B cell (primary cell): ENCODE measurements around the gene IFT74. TPM values are rescaled to one million over a fixed set of nuclear protein-coding genes. Genes with fewer than 3 reads are reported as not detected.

Source experiments
- ATAC-seq: fragments of 200-7000 bp; cut with Tn5 transposase; one replicate; pipeline ENCODE4 v1.10.0; 2021; ENCODE audit warnings: low read depth, mild to moderate bottlenecking, moderate number of reproducible peaks, moderate library complexity
- CTCF ChIA-PET: fragments of 350-600 bp; sonication (Branson Sonifier 250); formaldehyde crosslinking; loops from one replicate; lab custom pipeline; 2021; ENCODE audit warnings: antibody characterized with exemption, inconsistent platforms; lab: Charles Lee
- POLR2A ChIA-PET: fragments of 350-600 bp; sonication (Branson Sonifier 250); formaldehyde crosslinking; loops from one replicate; lab custom pipeline; 2021; ENCODE audit warnings: antibody characterized with exemption; lab: Charles Lee
- DNase-seq: peaks from one replicate; pipeline ENCODE4 v3.0.0; 2013
- H2AFZ ChIP-seq: 2 replicates; pipeline ENCODE4 v1.6.1; 2012; ENCODE audit warnings: mild to moderate bottlenecking, low read depth, low read length; ENCODE audit not compliant: insufficient read depth, poor library complexity, severe bottlenecking
- H3K27ac ChIP-seq, 2 donors: 1 replicate in 1 of 2; 2 replicates in 1 of 2; pipeline ENCODE4 v1.5.1; 2012 to 2013; ENCODE audit warnings: low read length in 2 of 2, mild to moderate bottlenecking in 2 of 2, moderate library complexity in 1 of 2
- H3K27me3 ChIP-seq, 4 experiments: fragments of 200-600 bp in 1 of 4; sonication (generic) in 1 of 4; replicated peaks in 1 of 4; 1 replicate in 2 of 4; 2 replicates in 2 of 4; pipeline versions ENCODE4 v1.6.1 to v1.7.0; 2013 to 2016; ENCODE audit warnings: low read length in 3 of 4, mild to moderate bottlenecking in 2 of 4, mixed read lengths in 1 of 4, moderate library complexity in 1 of 4; ENCODE audit not compliant: insufficient read depth in 4 of 4, control insufficient read depth in 3 of 4; ENCODE audit errors: control extremely low read depth in 1 of 4
- H3K36me3 ChIP-seq, 2 experiments: replicated peaks in 1 of 2; 1 replicate in 1 of 2; 2 replicates in 1 of 2; pipeline versions ENCODE4 v1.6.1 to v1.7.1; 2013; ENCODE audit warnings: low read length in 1 of 2; ENCODE audit not compliant: insufficient read depth in 2 of 2, control insufficient read depth in 1 of 2; ENCODE audit errors: control extremely low read depth in 1 of 2, extremely low read depth in 1 of 2
- H3K4me1 ChIP-seq, 2 donors: fragments of 200-600 bp in 1 of 2; sonication (generic) in 1 of 2; 1 replicate in 1 of 2; 2 replicates in 1 of 2; pipeline versions ENCODE4 v1.5.1 to v1.6.1; 2013 to 2017; ENCODE audit warnings: low read length in 2 of 2; ENCODE audit not compliant: control insufficient read depth in 2 of 2, insufficient read depth in 2 of 2
- H3K4me2 ChIP-seq: replicated peaks from 2 replicates; pipeline ENCODE3; 2012; ENCODE audit warnings: mild to moderate bottlenecking, low read depth, low read length; ENCODE audit not compliant: poor library complexity, severe bottlenecking
- H3K4me3 ChIP-seq, 5 experiments: fragments of 200-600 bp in 1 of 5; sonication (generic) in 1 of 5; 1 replicate in 3 of 5; 2 replicates in 2 of 5; pipeline versions ENCODE4 v1.5.1 to v1.7.0; 2011 to 2016; ENCODE audit warnings: low read length in 4 of 5, mild to moderate bottlenecking in 4 of 5, low read depth in 2 of 5, control low read depth in 1 of 5, moderate library complexity in 1 of 5; ENCODE audit not compliant: insufficient read depth in 1 of 5; ENCODE audit errors: control extremely low read depth in 1 of 5, extremely low read depth in 1 of 5
- H3K79me2 ChIP-seq: fragments of 200-600 bp; sonication (generic); one replicate; pipeline ENCODE4 v1.6.0; 2016; ENCODE audit warnings: low read length; ENCODE audit not compliant: control insufficient read depth, insufficient read depth
- H3K9ac ChIP-seq: fragments of 200-600 bp; sonication (generic); 2 replicates; pipeline ENCODE4 v1.6.1; 2017; ENCODE audit warnings: mild to moderate bottlenecking, low read length, moderate library complexity
- H3K9me3 ChIP-seq, 3 donors: one replicate each; pipeline versions ENCODE4 v1.6.1 to v1.7.1; 2013; ENCODE audit warnings: low read length in 2 of 3; ENCODE audit not compliant: control insufficient read depth in 2 of 3, insufficient read depth in 1 of 3; ENCODE audit errors: control extremely low read depth in 1 of 3
- H4K20me1 ChIP-seq: 2 replicates; pipeline ENCODE4 v1.6.0; 2012; ENCODE audit warnings: mild to moderate bottlenecking, low read length; ENCODE audit not compliant: insufficient read depth, control insufficient read depth, poor library complexity, severe bottlenecking
- H3K27ac Mint-ChIP-seq: one replicate; pipeline ENCODE4 v1.8.0; 2021; ENCODE audit warnings: mixed read lengths
- H3K27me3 Mint-ChIP-seq: one replicate; pipeline ENCODE4 v1.8.0; 2021; ENCODE audit warnings: mixed read lengths
- H3K4me1 Mint-ChIP-seq: one replicate; pipeline ENCODE4 v1.8.0; 2021; ENCODE audit warnings: mixed read lengths
- H3K4me3 Mint-ChIP-seq: one replicate; pipeline ENCODE4 v1.8.0; 2021; ENCODE audit warnings: mixed read lengths
- H3K9me3 Mint-ChIP-seq: one replicate; pipeline ENCODE4 v1.8.0; 2022; ENCODE audit warnings: mixed read lengths; ENCODE audit not compliant: insufficient read depth
- EZH2 ChIP-seq: IDR thresholded peaks from 2 replicates; pipeline ENCODE4 v1.6.1; 2012; ENCODE audit warnings: borderline replicate concordance, low read depth, mild to moderate bottlenecking, moderate library complexity, low read length; ENCODE audit not compliant: insufficient read depth, poor library complexity, severe bottlenecking
- WGBS: methylation state at CpG from one replicate; pipeline ENCODE4 v1.1.5; 2013; ENCODE audit warnings: missing lambda C conversion rate; ENCODE audit not compliant: insufficient coverage; 5-methylcytosine and 5-hydroxymethylcytosine counted together
- intact Hi-C: fragments of 100-400 bp; cut with micrococcal nuclease; formaldehyde crosslinking; loops from one replicate; pipeline ENCODE4 v1.10.0; 2022
- polyA plus RNA-seq: library from polyadenylated mRNA; depleted of rRNA; stranded (reverse); fragments of >200 nt; gene quantifications from 2 replicates; pipeline ENCODE4 v1.2.3, GENCODE V29; 2012
- total RNA-seq, 2 donors: library from RNA; stranded (reverse); fragments of 120-200 nt in 1 of 2; gene quantifications; 1 replicate in 1 of 2; 2 replicates in 1 of 2; pipeline versions ENCODE4 v1.2.3 to v1.2.4, GENCODE V29; 2013 to 2022
- TF ChIP-seq, protein P1 (sequence below): fragments of 200-600 bp; IDR thresholded peaks from one replicate; pipeline ENCODE4 v1.8.0; 2022; ENCODE audit warnings: antibody characterized with exemption, mild to moderate bottlenecking

Gene IFT74
- total and polyA plus RNA-seq, 2 donors (not counting 1 experiment from before 2014, with no cell fraction given): 2.0 to 22.6 TPM

DNA sequence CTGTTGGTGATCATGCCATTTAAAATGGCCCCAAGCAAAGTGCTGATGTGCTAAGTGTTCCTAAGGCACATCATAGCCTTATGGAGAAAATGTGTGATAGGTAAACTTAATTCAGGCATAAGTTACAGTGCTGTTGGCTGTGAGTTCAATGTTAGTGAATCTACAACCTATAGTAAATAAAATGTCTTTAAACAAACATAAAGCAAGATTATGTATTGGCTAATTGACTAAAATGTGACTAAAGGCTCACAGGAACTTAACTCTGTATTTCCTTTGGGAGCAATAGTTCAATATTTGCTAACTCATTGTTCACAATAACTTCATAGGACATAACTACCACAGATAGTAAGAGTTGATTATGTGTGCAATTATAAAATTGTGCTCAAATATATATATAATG is 98.6 kb downstream of the IFT74 start:
- H3K27ac Mint-ChIP-seq: no peak overlapping the region
- Histone ChIP-seq H3K27ac (no peak overlapping the region), H2AFZ (no peak overlapping the region)

DNA sequence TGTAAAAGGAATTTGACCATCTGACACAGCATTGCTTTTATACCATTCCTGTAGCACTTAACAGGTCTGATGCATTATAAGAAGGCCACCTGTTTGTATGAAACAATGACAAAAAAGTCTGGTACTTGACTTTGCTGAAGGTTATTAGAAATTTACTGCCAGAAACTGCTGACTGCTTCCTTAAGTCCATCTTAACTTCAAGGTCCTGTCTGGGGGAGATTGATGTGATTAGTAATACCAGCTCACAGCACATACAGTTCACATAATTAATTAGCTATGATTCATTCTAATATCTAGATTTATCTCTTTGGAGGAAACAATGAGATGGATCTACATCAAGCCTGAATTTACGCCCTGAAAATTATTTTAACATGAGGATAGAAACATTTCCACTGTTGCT is 103.2 kb downstream of the IFT74 start:
- H3K27ac Mint-ChIP-seq: no peak overlapping the region
- Histone ChIP-seq H2AFZ (no peak overlapping the region), H3K79me2 (no peaks in the 10 kb centered on the region), H3K4me3 (no peak overlapping the region), H4K20me1 (no peaks in the 10 kb centered on the region), H3K9ac (no peak overlapping the region), H3K27me3 (no peaks in the 10 kb centered on the region), H3K9me3 (no peaks in the 10 kb centered on the region), H3K36me3 (no peaks in the 10 kb centered on the region), H3K4me1 (no peaks in the 10 kb centered on the region), H3K27ac (no peak overlapping the region), H3K4me2 (no peak overlapping the region)
- H3K9me3 Mint-ChIP-seq: no peaks in the 10 kb centered on the region
- DNase-seq: no peak
- H3K4me1 Mint-ChIP-seq: no peaks in the 10 kb centered on the region
- POLR2A ChIA-PET: no interaction called here
- no peak for ATAC-seq
- H3K27me3 Mint-ChIP-seq: no peaks in the 10 kb centered on the region
- CTCF ChIA-PET: no interaction called here
- no peak overlapping the region for H3K4me3 Mint-ChIP-seq
- WGBS: no CpG with 5 or more reads among the region's 1 CpG
- intact Hi-C loops: no loop called here
- no peak for TF ChIP-seq EZH2
- TF ChIP-seq, protein P1, sequence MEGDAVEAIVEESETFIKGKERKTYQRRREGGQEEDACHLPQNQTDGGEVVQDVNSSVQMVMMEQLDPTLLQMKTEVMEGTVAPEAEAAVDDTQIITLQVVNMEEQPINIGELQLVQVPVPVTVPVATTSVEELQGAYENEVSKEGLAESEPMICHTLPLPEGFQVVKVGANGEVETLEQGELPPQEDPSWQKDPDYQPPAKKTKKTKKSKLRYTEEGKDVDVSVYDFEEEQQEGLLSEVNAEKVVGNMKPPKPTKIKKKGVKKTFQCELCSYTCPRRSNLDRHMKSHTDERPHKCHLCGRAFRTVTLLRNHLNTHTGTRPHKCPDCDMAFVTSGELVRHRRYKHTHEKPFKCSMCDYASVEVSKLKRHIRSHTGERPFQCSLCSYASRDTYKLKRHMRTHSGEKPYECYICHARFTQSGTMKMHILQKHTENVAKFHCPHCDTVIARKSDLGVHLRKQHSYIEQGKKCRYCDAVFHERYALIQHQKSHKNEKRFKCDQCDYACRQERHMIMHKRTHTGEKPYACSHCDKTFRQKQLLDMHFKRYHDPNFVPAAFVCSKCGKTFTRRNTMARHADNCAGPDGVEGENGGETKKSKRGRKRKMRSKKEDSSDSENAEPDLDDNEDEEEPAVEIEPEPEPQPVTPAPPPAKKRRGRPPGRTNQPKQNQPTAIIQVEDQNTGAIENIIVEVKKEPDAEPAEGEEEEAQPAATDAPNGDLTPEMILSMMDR: no peak

More for the DNA sequence above, 98.6 kb downstream of the IFT74 start:
- Mint-ChIP-seq H3K9me3 (no peaks in the 10 kb centered on the region), H3K4me1 (no peaks in the 10 kb centered on the region), H3K27me3 (no peaks in the 10 kb centered on the region), H3K4me3 (no peak overlapping the region)
- ChIA-PET CTCF (no interaction called here), POLR2A (no interaction called here)
- no peak overlapping the region for H3K4me2 ChIP-seq
- ATAC-seq (no peak), DNase-seq (peak; percentile 3)
- TF ChIP-seq EZH2: no peak
- TF ChIP-seq, protein P1: no peak
- no peaks in the 10 kb centered on the region for H3K79me2 ChIP-seq
- no peak overlapping the region for H3K9ac ChIP-seq
- H4K20me1 ChIP-seq: no peaks in the 10 kb centered on the region
- no peaks in the 10 kb centered on the region for H3K4me1 ChIP-seq
- H3K9me3 ChIP-seq: no peaks in the 10 kb centered on the region
- no peaks in the 10 kb centered on the region for H3K27me3 ChIP-seq
- no peak overlapping the region for H3K4me3 ChIP-seq
- H3K36me3 ChIP-seq: no peaks in the 10 kb centered on the region
- intact Hi-C loops: no loop called here
